A549 (cell line): ENCODE results near the gene BIK. TPM values are rescaled to one million over a fixed set of nuclear protein-coding genes. Genes with fewer than 3 reads are reported as not detected.

ENCODE experiments used
- ATAC-seq, 2 experiments: fragments of 200-7000 bp in 1 of 2; fragments of >200 bp in 1 of 2; cut with Nextera tagmentation in 1 of 2; cut with Tn5 transposase in 1 of 2; 3 replicates each; pipeline versions ENCODE4 v1.8.0 to v1.9.1; 2018 to 2020; ENCODE audit warnings: mild to moderate bottlenecking in 1 of 2, moderate library complexity in 1 of 2
- CTCF ChIA-PET: fragments of 300-600 bp; sonication (Branson Sonifier 250); formaldehyde crosslinking; extraction: SDS; loops from one replicate; lab custom pipeline; 2021; ENCODE audit warnings: antibody characterized with exemption, inconsistent platforms; lab: Yijun Ruan, JAX
- POLR2A ChIA-PET: fragments of 350-600 bp; formaldehyde crosslinking; extraction: SDS; loops from one replicate; lab custom pipeline; 2021; ENCODE audit warnings: antibody characterized with exemption, inconsistent platforms; lab: Yijun Ruan, JAX
- DNase-seq, 2 experiments: peaks; one replicate each; pipeline versions ENCODE4 v3.0.0 to v3.0.0-alpha.2; 2011 to 2016; ENCODE audit warnings: low read depth in 1 of 2, low spot score in 1 of 2
- FAIRE-seq: peaks from 2 replicates; lab custom pipeline; 2011; peaks lifted over from hg19 to GRCh38; lab: Jason Lieb, UNC
- H3K27ac ChIP-seq, 2 experiments: fragments of >200 bp; sonication (Bioruptor Twin); formaldehyde crosslinking; 3 replicates each; pipeline ENCODE4 v1.5.1; 2016 to 2017
- H3K4me1 ChIP-seq: fragments of >200 bp; sonication (Bioruptor Twin); formaldehyde crosslinking; 3 replicates; pipeline ENCODE4 v1.6.1; 2016
- H3K4me2 ChIP-seq: fragments of >200 bp; sonication (Bioruptor Twin); formaldehyde crosslinking; 3 replicates; pipeline ENCODE4 v1.6.1; 2016
- H3K4me3 ChIP-seq: fragments of >200 bp; sonication (Bioruptor Twin); formaldehyde crosslinking; 3 replicates; pipeline ENCODE4 v1.5.1; 2016
- H3K9me3 ChIP-seq: fragments of >200 bp; sonication (Bioruptor Twin); formaldehyde crosslinking; 3 replicates; pipeline ENCODE4 v1.6.1; 2016
- BHLHE40 ChIP-seq: IDR thresholded peaks from 2 replicates; pipeline ENCODE4 v1.6.1; 2012; ENCODE audit warnings: low read depth, low read length, inconsistent platforms
- CBX8 ChIP-seq: fragments of 200-600 bp; sonication (generic); IDR thresholded peaks from 2 replicates; pipeline ENCODE4 v1.6.1; 2016
- CEBPB ChIP-seq, 2 experiments: fragments of >200 bp in 1 of 2; sonication (Bioruptor Twin) in 1 of 2; formaldehyde crosslinking in 1 of 2; IDR thresholded peaks; 2 replicates each; pipeline ENCODE4 v1.6.1; 2012 to 2016
- CHD2 ChIP-seq: fragments of 150-350 bp; IDR thresholded peaks from 2 replicates; pipeline ENCODE4 v1.6.1; 2014; ENCODE audit warnings: low read length; ENCODE audit not compliant: partially characterized antibody
- E2F6 ChIP-seq: IDR thresholded peaks from 2 replicates; pipeline ENCODE4 v1.6.1; 2012; ENCODE audit warnings: low read depth, borderline replicate concordance
- EHF ChIP-seq: fragments of 250-450 bp; sonication (Bioruptor Pico); IDR thresholded peaks from 2 replicates; pipeline ENCODE4 v1.5.0; 2020; ENCODE audit warnings: mild to moderate bottlenecking
- ESRRA ChIP-seq: fragments of 150-350 bp; IDR thresholded peaks from 2 replicates; pipeline ENCODE4 v1.6.1; 2014; ENCODE audit warnings: mild to moderate bottlenecking, low read length, borderline replicate concordance
- FOSB ChIP-seq: fragments of 250-450 bp; sonication (Bioruptor Pico); IDR thresholded peaks from 2 replicates; pipeline ENCODE4 v1.5.0; 2020; ENCODE audit warnings: mild to moderate bottlenecking, moderate library complexity
- FOXS1 ChIP-seq: fragments of 250-450 bp; sonication (Bioruptor Pico); IDR thresholded peaks from 2 replicates; pipeline ENCODE4 v1.5.0; 2020; ENCODE audit warnings: mild to moderate bottlenecking, moderate library complexity
- GATA3 ChIP-seq: IDR thresholded peaks from 2 replicates; pipeline ENCODE4 v1.6.1; 2012; ENCODE audit warnings: borderline replicate concordance
- HEYL ChIP-seq: fragments of 250-450 bp; sonication (Bioruptor Pico); IDR thresholded peaks from 2 replicates; pipeline ENCODE4 v1.8.0; 2021; ENCODE audit warnings: mild to moderate bottlenecking, moderate library complexity
- HMGXB4 ChIP-seq: fragments of 250-450 bp; sonication (Bioruptor Pico); IDR thresholded peaks from 2 replicates; pipeline ENCODE4 v1.5.0; 2021; ENCODE audit warnings: mild to moderate bottlenecking, moderate library complexity, borderline replicate concordance
- HOXA7 ChIP-seq: fragments of 250-450 bp; sonication (Bioruptor Pico); IDR thresholded peaks from 2 replicates; pipeline ENCODE4 v1.5.0; 2020; ENCODE audit warnings: mild to moderate bottlenecking, moderate library complexity
- JUNB ChIP-seq: fragments of >200 bp; sonication (Bioruptor Twin); formaldehyde crosslinking; IDR thresholded peaks from 2 replicates; pipeline ENCODE4 v1.6.1; 2016
- KDM1A ChIP-seq: fragments of 200-600 bp; sonication (generic); IDR thresholded peaks from 2 replicates; pipeline ENCODE4 v1.6.1; 2016; ENCODE audit warnings: low read depth, mild to moderate bottlenecking
- MYC ChIP-seq: IDR thresholded peaks from 2 replicates; pipeline ENCODE4 v1.6.1; 2012; ENCODE audit warnings: mild to moderate bottlenecking, inconsistent platforms, low read length, improper control_type of control experiment, borderline replicate concordance
- POLR2A ChIP-seq: IDR thresholded peaks from 2 replicates; pipeline ENCODE4 v1.6.1; 2012; ENCODE audit warnings: mild to moderate bottlenecking, low read length
- POLR2AphosphoS2 ChIP-seq: conservative IDR thresholded peaks from 2 replicates; pipeline ENCODE4 v1.6.1; 2012; ENCODE audit warnings: low read length, improper control_type of control experiment, inconsistent platforms
- RARB ChIP-seq: fragments of 250-450 bp; sonication (Bioruptor Pico); IDR thresholded peaks from 2 replicates; pipeline ENCODE4 v1.8.0; 2021; ENCODE audit warnings: mild to moderate bottlenecking, moderate library complexity
- RCOR1 ChIP-seq: fragments of 150-350 bp; IDR thresholded peaks from 2 replicates; pipeline ENCODE4 v1.6.1; 2014; ENCODE audit warnings: antibody characterized with exemption, low read length, low read depth
- SMC3 ChIP-seq: fragments of >200 bp; sonication (Bioruptor Twin); formaldehyde crosslinking; IDR thresholded peaks from 3 replicates; pipeline ENCODE4 v1.6.1; 2018; ENCODE audit warnings: inconsistent platforms
- TFCP2L1 ChIP-seq: fragments of 250-450 bp; sonication (Bioruptor Pico); IDR thresholded peaks from 2 replicates; pipeline ENCODE4 v1.5.0; 2021; ENCODE audit warnings: mild to moderate bottlenecking
- TP53 ChIP-seq: fragments of 250-450 bp; sonication (Bioruptor Pico); IDR thresholded peaks from 2 replicates; pipeline ENCODE4 v1.5.0; 2021; ENCODE audit warnings: mild to moderate bottlenecking, moderate library complexity
- ZNF302 ChIP-seq: fragments of 250-450 bp; sonication (Bioruptor Pico); IDR thresholded peaks from 2 replicates; pipeline ENCODE4 v1.9.0; 2021; ENCODE audit warnings: inconsistent platforms, mild to moderate bottlenecking, moderate library complexity
- ZSCAN20 ChIP-seq: fragments of 250-450 bp; sonication (Bioruptor Pico); IDR thresholded peaks from 2 replicates; pipeline ENCODE4 v1.8.0; 2022; ENCODE audit warnings: mild to moderate bottlenecking, moderate library complexity
- WGBS: methylation state at CpG from one replicate; pipeline ENCODE4 v1.1.6; 2017; ENCODE audit errors: missing lambda C conversion rate; 5-methylcytosine and 5-hydroxymethylcytosine counted together
- polyA plus RNA-seq, 4 experiments: library from polyadenylated mRNA; depleted of rRNA in 3 of 4; stranded (reverse); fragments of >200 nt; fragmentation: RNase III in 1 of 4; extraction: RNeasy Plus Mini Kit Qiagen cat#74134 plus additional on column Dnase treatment in 1 of 4; gene quantifications; 2 replicates in 3 of 4; 3 replicates in 1 of 4; pipeline ENCODE4 v1.2.3, GENCODE V29; 2011 to 2017
- TF ChIP-seq, protein P1 (sequence below): fragments of 450-650 bp; IDR thresholded peaks from 2 replicates; pipeline ENCODE4 v1.6.1; 2014; ENCODE audit warnings: antibody characterized with exemption
- TF ChIP-seq, protein P2 (sequence below): fragments of >200 bp; sonication (Bioruptor Twin); formaldehyde crosslinking; IDR thresholded peaks from 3 replicates; pipeline ENCODE4 v1.6.1; 2016
- TF ChIP-seq, protein P3 (sequence below): fragments of >200 bp; sonication (Bioruptor Twin); formaldehyde crosslinking; IDR thresholded peaks from 2 replicates; pipeline ENCODE4 v1.6.1; 2016

BIK gene
- polyA plus RNA-seq, 2 of the 4 experiments (the other 2 are of a cell fraction): 0.54 to 0.88 TPM

DNA sequence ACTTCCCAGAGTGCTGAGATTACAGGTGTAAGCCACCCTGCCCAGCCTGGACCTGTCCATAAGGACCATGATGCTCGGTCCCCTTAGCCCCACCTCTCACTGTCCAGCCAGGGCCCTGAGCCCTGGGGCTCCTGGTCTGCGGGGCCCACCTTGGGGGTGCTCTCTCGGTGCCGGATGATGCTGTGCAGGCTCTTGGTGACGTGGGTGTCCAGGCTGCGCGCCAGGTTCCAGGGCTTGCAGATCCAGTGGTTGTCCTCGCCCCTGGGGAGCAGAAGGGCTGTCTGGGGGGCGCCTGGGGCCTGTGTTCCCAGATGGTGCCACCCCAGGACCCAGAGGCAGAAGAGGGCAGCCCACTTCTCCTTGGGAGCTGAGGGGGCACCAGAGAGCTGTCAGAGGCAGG, 63.0 kb downstream of the BIK start:
- no peak overlapping the region for H3K27ac ChIP-seq
- CTCF ChIA-PET: interaction anchor here (0.8 to 1.2 kb wide), 2 partner anchors 10 to 13 kb away, joined by 3 to 4 read pairs; partner anchors contain the start of gene TTLL12

DNA sequence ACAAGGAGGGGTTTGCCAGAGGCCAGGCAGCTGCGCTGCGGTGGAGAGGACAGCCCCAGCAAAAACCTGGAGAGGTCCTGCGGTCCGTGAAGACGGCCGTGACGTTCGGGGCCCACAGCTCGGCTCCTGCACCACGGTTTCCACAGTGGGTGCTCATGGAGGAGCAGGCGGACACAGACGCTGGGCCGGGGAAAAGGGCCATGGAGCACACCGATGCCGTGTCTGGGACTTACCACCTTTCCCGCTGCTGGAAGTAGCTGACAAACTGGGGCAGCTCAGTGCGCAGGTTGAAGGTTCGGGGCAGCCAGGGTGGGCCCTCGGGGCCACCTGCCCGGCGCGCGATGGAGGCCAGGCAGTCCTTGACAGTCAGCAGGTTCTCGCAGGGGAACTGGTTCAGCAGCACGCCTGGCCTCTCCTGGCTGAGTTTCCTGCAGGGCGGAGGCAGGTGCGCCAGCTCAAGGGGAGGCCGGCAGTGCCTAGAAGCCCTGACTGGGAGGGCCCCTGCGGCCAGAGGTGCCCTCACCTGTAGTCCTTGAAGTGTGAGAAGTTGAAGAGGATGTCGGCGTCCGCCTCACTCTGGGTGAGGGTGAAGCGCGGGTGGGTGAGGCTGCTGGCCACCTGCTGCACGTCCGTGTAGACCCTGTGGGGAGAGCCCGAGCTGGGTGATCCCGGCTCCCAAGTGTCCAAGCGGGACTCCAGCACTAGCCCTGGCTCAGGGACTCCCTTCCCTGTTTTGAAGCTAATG, 63.6 kb downstream of the BIK start:
- DNase-seq: no peak
- ChIA-PET POLR2A (no interaction called here), CTCF (interaction anchor here (0.8 kb wide), 1 partner anchor 13 kb away, joined by 4 read pairs; the partner anchor contains the start of gene TTLL12)
- no peak for ATAC-seq
- no peak for FAIRE-seq
- no peaks in the 10 kb centered on the region for H3K4me1 ChIP-seq
- H3K4me3 ChIP-seq: no peak overlapping the region
- TF ChIP-seq FOXS1 (CRISPR knock-in tag): no peak
- TF ChIP-seq ZNF302 (CRISPR knock-in tag): no peak
- TF ChIP-seq, protein P1, sequence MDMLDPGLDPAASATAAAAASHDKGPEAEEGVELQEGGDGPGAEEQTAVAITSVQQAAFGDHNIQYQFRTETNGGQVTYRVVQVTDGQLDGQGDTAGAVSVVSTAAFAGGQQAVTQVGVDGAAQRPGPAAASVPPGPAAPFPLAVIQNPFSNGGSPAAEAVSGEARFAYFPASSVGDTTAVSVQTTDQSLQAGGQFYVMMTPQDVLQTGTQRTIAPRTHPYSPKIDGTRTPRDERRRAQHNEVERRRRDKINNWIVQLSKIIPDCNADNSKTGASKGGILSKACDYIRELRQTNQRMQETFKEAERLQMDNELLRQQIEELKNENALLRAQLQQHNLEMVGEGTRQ: no peak
- no peak for TF ChIP-seq HOXA7
- TF ChIP-seq E2F6: no peak
- no peak for TF ChIP-seq ZSCAN20
- no peak for TF ChIP-seq FOSB
- no peak for TF ChIP-seq MYC
- TF ChIP-seq POLR2A: no peak
- TF ChIP-seq GATA3: no peak
- TF ChIP-seq HEYL (CRISPR knock-in tag): no peak
- TF ChIP-seq ESRRA: no peak
- TF ChIP-seq CHD2: no peak
- no peak for TF ChIP-seq TP53 (CRISPR knock-in tag)
- TF ChIP-seq, protein P2, sequence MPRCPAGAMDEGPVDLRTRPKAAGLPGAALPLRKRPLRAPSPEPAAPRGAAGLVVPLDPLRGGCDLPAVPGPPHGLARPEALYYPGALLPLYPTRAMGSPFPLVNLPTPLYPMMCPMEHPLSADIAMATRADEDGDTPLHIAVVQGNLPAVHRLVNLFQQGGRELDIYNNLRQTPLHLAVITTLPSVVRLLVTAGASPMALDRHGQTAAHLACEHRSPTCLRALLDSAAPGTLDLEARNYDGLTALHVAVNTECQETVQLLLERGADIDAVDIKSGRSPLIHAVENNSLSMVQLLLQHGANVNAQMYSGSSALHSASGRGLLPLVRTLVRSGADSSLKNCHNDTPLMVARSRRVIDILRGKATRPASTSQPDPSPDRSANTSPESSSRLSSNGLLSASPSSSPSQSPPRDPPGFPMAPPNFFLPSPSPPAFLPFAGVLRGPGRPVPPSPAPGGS: no peak
- TF ChIP-seq CBX8: no peak
- TF ChIP-seq TFCP2L1 (CRISPR knock-in tag): no peak
- TF ChIP-seq SMC3: no peak
- 96% methylated on average over 32 of the region's 39 CpGs for WGBS
- H3K9me3 ChIP-seq: no peaks in the 10 kb centered on the region
- no peak overlapping the region for H3K27ac ChIP-seq
- H3K4me2 ChIP-seq: no peak overlapping the region

More for the DNA sequence above, 63.0 kb downstream of the BIK start:
- 86% methylated on average over 1 of the region's 9 CpGs for WGBS
- FAIRE-seq: no peak
- H3K4me1 ChIP-seq: no peaks in the 10 kb centered on the region
- H3K4me2 ChIP-seq: no peak overlapping the region
- no peak for ATAC-seq
- no peaks in the 10 kb centered on the region for H3K9me3 ChIP-seq
- no peak overlapping the region for H3K4me3 ChIP-seq
- DNase-seq: no peak
- POLR2A ChIA-PET: no interaction called here
- TF ChIP-seq POLR2AphosphoS2 (no peak), POLR2A (no peak), HMGXB4 (CRISPR knock-in tag) (no peak), HOXA7 (no peak), EHF (CRISPR knock-in tag) (no peak), HEYL (CRISPR knock-in tag) (no peak), RCOR1 (no peak), KDM1A (no peak), RARB (CRISPR knock-in tag) (no peak), MYC (no peak), BHLHE40 (no peak), FOXS1 (CRISPR knock-in tag) (no peak), TFCP2L1 (CRISPR knock-in tag) (no peak), JUNB (no peak), CEBPB (IDR thresholded peaks at IDR 0.05) (no peak)
- TF ChIP-seq, protein P3, sequence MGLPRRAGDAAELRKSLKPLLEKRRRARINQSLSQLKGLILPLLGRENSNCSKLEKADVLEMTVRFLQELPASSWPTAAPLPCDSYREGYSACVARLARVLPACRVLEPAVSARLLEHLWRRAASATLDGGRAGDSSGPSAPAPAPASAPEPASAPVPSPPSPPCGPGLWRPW: no peak
- TF ChIP-seq, protein P2: no peak
